Hematopoietic multipotent progenitor cell treated with erythropoietin and hydrocortisone succinate and interleukin-3 and kit ligand, for 4 days (in vitro differentiated cells): Measurements from ENCODE around the gene MED15.
"Not testable (repeated sequence)": the region's sequence is repeated elsewhere in the genome, so short reads cannot be mapped to it uniquely, and the experiment has no call there.

Experiments
- DNase-seq: peaks from one replicate; pipeline ENCODE4 v3.0.0-alpha.2; 2015

MED15 gene

DNA sequence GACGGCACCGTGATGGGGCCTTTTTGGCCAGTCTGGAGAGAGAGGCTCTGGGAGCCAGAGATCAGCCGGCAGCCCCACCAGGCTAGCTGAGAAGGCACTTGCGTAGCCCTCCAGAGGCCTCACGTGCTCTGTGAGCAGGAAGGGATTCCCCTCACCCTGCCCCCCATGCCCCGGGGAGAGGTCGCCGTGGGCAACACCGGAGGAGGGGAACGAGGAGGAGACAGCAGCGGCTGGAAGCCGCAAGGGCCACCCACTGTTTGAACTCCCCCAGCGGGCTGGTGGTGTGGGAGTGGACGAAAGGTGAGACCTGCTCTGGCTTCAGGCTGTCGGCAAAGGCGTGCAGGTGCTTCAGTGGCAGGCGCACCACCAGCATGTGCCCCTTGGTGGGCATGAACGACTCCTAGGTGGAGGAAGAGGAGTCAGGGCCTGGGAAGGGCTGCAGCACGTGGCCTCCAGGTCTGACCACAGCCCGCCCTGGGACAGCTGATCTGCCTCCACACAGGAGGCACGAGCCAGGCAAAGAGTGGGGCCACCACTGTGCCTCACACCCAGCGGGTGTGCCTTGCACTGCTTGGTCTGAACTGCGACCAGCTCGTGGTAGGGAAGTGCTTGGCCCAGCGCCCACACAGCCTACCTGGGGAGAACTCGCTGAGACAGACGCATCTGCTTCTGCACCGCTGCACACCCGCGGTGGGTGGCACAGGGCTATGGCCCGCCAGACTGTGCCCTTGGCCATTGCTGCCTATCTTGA is 99.9 kb downstream of the MED15 start:
- DNase-seq = no peak

GRCh38 chr22:20610243-20610686 is 102.9 kb downstream of the MED15 start:
- DNase-seq = peak; percentile 17

- no peak for DNase-seq
Measured at GRCh38 chr22:20610757-20611156, 103.3 kb downstream of the MED15 start.

GRCh38 chr22:20611418-20611817 is 104.0 kb downstream of the MED15 start:
- DNase-seq = no peak

DNA sequence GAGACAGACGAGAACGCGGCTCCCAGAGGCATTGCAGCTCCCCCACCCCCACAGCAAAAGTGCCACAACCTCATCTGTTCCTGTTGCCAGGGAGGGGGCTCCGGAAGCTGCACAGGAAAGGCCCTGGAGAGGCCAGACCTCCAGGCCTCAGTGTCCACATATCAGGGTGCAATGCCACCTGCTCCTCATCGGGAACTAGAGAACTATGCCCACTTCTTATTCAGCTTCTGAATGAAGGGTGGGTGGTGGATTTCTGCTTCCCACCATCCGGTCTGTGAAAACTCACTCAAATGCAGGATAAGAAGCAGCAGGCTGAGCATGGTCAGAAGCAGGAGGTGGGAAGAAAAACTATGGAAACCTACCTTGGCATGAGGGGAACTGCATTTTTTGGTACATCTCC is 105.9 kb downstream of the MED15 start:
- DNase-seq = no peak

GRCh38 chr22:20615021-20615420 is 107.6 kb downstream of the MED15 start:
- peak; percentile 74 for DNase-seq

DNA sequence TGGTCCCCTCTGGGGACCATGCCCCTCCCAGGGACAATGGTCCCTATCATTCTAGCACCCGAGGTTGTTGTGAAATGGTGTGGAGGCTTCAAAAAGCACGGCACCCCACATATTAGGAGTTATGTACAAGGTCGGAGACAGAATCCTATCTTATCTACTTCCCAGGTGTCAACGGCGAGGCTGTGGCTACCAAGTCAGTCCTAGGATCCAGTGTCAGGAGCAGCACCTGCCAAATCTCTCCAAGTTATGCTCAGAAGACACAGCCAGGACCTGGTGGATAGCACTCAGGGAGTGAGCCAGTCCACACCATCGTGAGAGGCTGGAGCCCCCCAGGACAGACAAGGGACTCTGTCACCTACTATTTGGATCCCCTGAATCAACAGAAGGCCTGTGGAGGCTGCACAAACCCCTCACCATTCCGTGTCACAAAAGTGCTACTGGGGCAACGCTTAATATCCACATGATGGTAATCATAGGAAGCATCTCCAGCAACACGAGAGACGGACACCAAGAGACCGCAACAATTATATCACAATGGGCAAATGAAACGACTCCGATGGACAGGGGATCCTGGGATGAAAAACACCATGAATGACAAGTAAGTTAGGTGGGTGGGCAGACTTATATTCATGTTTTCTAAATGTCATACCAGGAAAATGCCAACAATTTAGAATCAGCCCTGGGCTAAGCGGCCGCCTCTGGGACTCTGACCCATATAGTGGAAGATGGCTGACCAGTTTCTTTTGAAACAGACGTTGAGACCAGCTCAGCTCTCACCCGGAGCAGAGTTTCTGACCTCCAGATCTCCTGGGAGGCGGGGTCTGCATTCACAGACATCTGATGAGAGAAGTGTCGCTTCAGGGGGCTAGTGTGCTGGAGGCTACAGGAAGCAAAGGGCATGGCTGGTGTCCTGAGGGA is 108.4 kb downstream of the MED15 start:
- DNase-seq = no peak

DNA sequence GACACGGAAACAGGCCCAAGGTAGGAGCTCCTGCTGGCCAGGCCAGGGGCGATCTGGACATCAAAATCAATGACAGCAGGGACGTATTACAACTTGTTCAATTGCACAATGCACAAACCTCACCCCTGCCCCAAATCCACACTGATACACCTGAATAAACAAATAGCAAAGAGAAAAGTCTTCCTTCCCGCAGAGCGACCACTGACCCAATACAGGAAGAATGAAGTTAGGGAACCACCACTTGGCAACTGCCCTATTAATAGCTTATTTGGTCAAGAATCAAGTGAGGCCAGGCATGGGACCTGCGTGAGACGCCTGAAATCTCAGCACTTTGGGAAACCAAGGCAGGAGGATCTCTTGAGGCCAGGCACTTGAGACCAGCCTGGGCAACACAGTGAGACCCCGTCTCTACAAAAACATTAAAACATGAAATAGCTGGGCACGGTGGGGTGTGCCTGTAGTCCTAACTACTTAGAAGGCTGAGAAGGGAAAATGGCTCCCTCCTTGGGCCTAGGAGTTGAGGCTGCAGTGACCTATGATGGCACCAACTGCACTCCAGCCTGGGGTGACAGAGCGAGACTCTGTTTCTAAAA is 109.1 kb downstream of the MED15 start:
- no peak for DNase-seq

DNA sequence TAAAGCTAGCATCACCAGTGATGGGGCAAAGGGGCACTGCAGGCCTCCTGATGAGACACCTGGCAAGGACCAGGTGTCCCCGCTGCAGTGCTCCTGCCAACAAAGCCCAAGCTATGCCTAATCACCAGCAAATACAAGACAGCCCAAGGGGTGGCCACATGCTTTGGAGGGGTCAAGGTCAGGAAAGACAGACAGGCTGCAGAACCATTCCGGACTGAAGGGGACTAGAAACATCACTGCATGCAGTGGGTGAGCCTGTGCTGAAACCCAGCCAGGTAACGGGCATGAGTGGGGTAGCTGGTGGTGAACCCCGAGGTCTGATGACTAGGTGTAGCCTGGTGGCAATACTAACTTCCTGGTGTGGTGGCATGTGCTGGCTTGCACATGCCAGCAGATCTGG is 111.1 kb downstream of the MED15 start:
- DNase-seq = no peak

GRCh38 chr22:20619045-20619892 is 111.9 kb downstream of the MED15 start:
- no peak for DNase-seq

DNA sequence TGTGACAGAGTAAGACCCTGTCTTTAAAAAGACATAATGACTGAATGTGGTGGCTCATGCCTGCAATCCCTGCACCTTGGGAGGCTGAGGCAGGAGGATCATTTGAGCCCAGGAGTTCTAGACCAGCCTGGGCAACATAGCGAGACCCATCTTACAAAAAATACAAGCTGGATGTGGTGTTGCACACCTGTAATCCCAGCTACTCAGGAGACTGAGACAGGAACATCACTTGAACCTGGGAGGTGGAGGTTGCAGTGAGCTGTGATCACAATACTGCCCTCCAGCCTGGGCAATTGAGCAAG is 112.4 kb downstream of the MED15 start:
- not testable (repeated sequence) for DNase-seq

DNA sequence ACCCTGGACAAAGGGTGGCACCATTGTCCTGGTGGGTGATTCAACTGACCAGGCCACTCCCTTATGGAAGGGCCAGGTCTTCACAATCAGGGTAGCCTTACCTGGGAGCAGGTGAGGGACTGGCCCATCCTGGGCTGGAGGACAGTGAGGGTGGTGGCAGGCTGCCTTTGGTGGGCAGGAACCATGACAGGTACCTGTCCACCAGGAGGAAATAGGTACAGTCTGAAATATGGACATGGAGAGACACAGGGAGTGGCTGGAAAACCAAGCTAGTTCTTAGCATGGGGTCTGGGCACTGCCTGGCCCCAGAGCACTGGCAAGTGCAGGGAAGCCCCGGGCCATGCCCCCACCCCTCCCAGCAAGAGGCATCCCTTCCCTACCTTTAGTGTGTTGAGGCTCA is 113.8 kb downstream of the MED15 start:
- DNase-seq = no peak

DNA sequence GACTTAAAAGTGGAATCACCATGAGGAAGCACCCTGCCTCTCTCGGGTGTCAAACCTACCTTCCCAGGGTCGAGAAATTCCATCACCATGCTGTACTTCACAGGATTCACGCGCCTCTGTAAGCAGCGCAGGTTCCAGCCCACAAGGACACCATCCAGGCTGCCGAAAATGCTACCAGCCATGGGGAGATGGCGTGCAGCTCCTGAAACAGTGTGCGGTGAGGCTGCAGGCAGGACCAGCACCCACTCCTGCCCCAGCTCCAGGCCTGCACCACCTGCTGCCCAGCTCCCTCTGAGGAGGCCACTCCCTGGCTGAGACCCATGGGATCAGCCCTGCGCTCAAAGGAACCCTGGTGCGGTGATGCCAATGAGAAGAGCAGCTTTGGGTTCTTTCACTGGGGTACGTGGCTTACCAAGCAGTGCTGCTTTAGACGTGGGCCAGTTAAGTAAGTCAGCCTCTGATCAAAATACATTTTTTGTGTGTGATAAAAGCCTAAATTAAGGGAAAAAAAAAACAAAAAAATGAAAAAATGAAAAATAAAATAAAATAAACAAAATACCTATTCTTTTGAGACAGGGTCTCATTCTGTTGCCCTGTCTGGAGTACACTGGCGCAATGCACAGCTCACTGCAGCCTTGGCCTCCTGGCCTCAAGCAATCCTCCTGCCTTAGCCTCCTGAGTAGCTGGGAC is 115.4 kb downstream of the MED15 start:
- DNase-seq = no peak

DNA sequence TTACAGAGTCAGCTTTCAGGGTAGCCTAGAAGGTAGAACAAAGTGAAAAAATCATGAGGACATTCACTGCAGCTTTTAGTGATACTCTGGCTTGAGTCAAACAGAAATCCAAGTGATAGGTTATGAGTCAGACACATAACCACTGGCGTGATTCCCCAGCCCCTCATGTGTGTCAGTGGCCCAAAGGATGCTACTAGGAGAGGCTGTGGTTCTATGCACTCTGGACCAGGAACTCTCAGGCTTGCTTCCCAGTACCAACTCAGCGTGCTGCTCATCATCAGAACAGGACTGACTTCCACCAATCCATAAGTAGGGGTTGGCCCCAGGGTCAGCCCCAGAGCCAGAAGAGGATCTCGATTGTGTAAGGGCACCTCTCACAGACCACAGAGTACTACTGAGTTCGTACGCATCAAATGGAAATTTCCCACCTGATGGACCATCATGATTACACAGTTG is 116.8 kb downstream of the MED15 start:
- no peak for DNase-seq

DNA sequence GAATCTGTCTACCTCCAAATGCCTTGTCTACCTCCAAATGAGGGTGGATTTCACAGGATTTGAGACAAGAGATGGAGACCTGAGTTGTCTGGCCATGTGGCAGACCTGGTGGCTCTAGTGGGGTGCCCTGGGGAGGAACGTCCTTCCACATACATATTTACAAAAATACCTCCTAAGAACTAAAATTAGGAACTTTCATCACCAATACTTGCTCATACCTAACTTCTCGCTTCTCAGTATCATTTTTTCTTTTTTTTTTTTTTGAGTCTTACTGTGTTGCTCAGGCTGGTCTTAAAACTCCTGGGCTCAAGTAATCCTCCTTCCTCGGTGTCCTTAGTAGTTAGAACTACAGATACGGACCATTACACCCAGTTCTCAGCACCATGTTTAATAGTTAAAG is 117.9 kb downstream of the MED15 start:
- DNase-seq = no peak

DNA sequence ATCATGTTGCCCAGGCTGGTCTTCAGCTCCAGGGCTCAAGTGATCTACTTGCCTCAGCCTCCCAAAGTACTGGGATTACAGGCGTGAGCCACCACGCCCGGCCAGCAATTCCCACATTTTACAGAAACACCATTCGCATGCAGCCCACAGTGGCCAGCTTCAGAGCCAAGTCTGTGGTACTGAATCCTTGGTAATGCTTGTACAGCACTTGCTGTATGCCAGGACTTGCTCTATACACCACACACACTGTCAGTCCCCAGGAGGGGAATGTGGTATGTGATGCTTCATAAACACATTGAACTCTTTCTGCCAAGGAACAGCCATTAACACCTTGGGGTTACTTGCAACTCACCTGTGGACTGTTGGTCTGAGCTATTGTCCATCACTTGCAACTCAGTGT is 119.4 kb downstream of the MED15 start:
- DNase-seq = no peak

GRCh38 chr22:20627432-20627831 is 120.0 kb downstream of the MED15 start:
- DNase-seq = no peak

GRCh38 chr22:20628081-20628939 is 120.9 kb downstream of the MED15 start:
- DNase-seq = no peak

GRCh38 chr22:20629401-20629800 is 122.0 kb downstream of the MED15 start:
- DNase-seq = no peak

DNA sequence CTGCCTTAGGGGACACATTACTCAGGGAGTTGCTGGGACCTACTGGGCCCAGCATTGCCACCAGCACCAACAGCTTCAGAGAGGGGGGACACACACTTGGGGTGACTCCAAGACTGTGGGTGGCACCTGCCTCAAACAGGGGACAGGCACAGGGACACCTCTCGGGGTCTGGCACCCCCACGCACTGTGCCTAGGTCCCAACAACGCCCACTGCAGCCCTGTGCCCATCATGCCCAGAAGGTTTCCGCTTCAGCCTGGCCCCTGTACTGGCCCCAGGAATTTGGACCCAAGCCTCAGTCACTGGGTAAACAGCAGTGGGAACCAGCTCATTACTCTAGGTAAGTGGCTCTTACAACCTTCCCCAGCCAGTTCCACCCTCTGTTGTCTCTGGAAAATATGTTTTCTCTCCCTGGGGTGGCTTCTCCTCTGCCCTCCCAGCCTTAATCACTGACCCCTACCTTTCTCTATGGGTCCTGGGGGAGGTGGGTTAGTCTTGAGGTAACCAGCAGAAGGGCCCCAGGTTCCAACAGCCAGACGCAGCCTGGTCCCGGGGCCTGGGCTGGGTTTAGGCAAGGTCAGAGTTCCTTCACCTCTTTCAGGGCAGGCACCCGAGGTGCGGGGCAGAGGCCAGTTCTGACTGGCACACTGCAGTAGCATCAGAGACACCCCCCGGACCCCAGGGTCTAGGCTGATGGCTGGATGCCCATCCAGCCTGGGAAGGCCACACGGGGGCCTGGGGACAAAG is 123.6 kb downstream of the MED15 start:
- no peak for DNase-seq
